K562 (cell line): ENCODE data around the gene FHIT. TPM values are rescaled to one million over a fixed set of nuclear protein-coding genes. Genes with fewer than 3 reads are reported as not detected.

Source experiments
- ATAC-seq: fragments of 200-7000 bp; cut with Tn5 transposase; 3 replicates; pipeline ENCODE4 v1.9.1; 2020; ENCODE audit warnings: moderate library complexity
- BruUV-seq: library from RNA; stranded (reverse); fragments of 400-500 nt; replicated peaks from 2 replicates; lab custom pipeline; 2021; lab: Mats Ljungman, UMichigan
- CTCF ChIA-PET: fragments of 300-600 bp; formaldehyde crosslinking; extraction: SDS; loops from one replicate; lab custom pipeline; 2021; ENCODE audit warnings: low intra/inter-chr PET ratio; lab: Yijun Ruan, JAX
- POLR2A ChIA-PET: fragments of 300-600, 350-650 bp; sonication (Branson Sonifier 250); formaldehyde crosslinking; extraction: SDS; loops from one replicate; lab custom pipeline; 2021; ENCODE audit warnings: antibody characterized with exemption, inconsistent platforms; lab: Yijun Ruan, JAX
- DNase-seq, 4 experiments: peaks; one replicate each; pipeline versions ENCODE4 v3.0.0 to v3.0.0-alpha.2; 2011 to 2018; ENCODE audit warnings: low spot score in 3 of 4, mixed read lengths in 3 of 4; ENCODE audit errors: extremely low read depth in 1 of 4
- FAIRE-seq: peaks from 2 replicates; lab custom pipeline; 2011; peaks lifted over from hg19 to GRCh38; lab: Jason Lieb, UNC
- H2AFZ ChIP-seq: 2 replicates; pipeline ENCODE4 v1.6.0; 2011; ENCODE audit warnings: low read depth, low read length, control low read depth, inconsistent platforms
- H3K27ac ChIP-seq: fragments of 200-600 bp; 3 replicates; pipeline ENCODE4 v1.8.0; 2011; ENCODE audit warnings: low read depth, mild to moderate bottlenecking, control low read depth, inconsistent platforms, low read length, moderate library complexity, mixed read lengths; ENCODE audit errors: extremely low read depth
- H3K27me3 ChIP-seq, 2 experiments: fragments of 300-600 bp in 1 of 2; 2 replicates in 1 of 2; 3 replicates in 1 of 2; pipeline versions ENCODE4 v1.6.0 to v1.8.0; 2011; ENCODE audit warnings: inconsistent platforms in 2 of 2, low read length in 2 of 2, mild to moderate bottlenecking in 1 of 2, mixed read lengths in 1 of 2, moderate library complexity in 1 of 2; ENCODE audit not compliant: control insufficient read depth in 2 of 2, insufficient read depth in 2 of 2
- H3K36me3 ChIP-seq: fragments of 300-600 bp; 3 replicates; pipeline ENCODE4 v1.8.0; 2011; ENCODE audit warnings: mild to moderate bottlenecking, low read length, inconsistent platforms; ENCODE audit not compliant: control insufficient read depth, insufficient read depth
- H3K4me1 ChIP-seq, 2 experiments: fragments of 200-600 bp in 1 of 2; replicated peaks in 1 of 2; 2 replicates in 1 of 2; 3 replicates in 1 of 2; pipeline versions ENCODE4 v1.5.1 to v1.8.0; 2011; ENCODE audit warnings: inconsistent platforms in 2 of 2, low read length in 2 of 2, mild to moderate bottlenecking in 1 of 2, mixed read lengths in 1 of 2, moderate library complexity in 1 of 2; ENCODE audit not compliant: control insufficient read depth in 2 of 2, insufficient read depth in 2 of 2
- H3K4me2 ChIP-seq: 2 replicates; pipeline ENCODE4 v1.6.1; 2011; ENCODE audit warnings: low read length, control low read depth, inconsistent platforms, mixed read lengths; ENCODE audit not compliant: insufficient read depth
- H3K4me3 ChIP-seq: fragments of 200-600 bp; sonication (generic), shearing (Covaris generic); 2 replicates; pipeline ENCODE4 v1.5.1; 2016; ENCODE audit warnings: control low read depth, inconsistent platforms
- H3K79me2 ChIP-seq: fragments of 200-600 bp; 3 replicates; pipeline ENCODE4 v1.8.0; 2011; ENCODE audit warnings: low read length, inconsistent platforms; ENCODE audit not compliant: control insufficient read depth, insufficient read depth
- H3K9ac ChIP-seq, 2 experiments: 2 replicates each; pipeline versions ENCODE4 v1.6.0 to v1.6.1; 2011; ENCODE audit warnings: low read depth in 2 of 2, low read length in 2 of 2, control low read depth in 1 of 2, inconsistent platforms in 1 of 2, mild to moderate bottlenecking in 1 of 2, mixed read lengths in 1 of 2; ENCODE audit not compliant: insufficient read depth in 1 of 2
- H3K9me1 ChIP-seq: one replicate; pipeline ENCODE4 v1.6.0; 2011; ENCODE audit warnings: inconsistent platforms, mild to moderate bottlenecking, low read length, moderate library complexity; ENCODE audit not compliant: control insufficient read depth, insufficient read depth
- H3K9me3 ChIP-seq: replicated peaks from 2 replicates; pipeline ENCODE4 v1.5.1; 2011; ENCODE audit warnings: low read depth, low read length, inconsistent platforms; ENCODE audit not compliant: control insufficient read depth, insufficient read depth
- H4K20me1 ChIP-seq: replicated peaks from 2 replicates; pipeline ENCODE4 v1.6.1; 2011; ENCODE audit warnings: low read length, inconsistent platforms, mixed read lengths; ENCODE audit not compliant: control insufficient read depth, insufficient read depth
- CAMTA2 ChIP-seq: fragments of 250-450 bp; sonication (Bioruptor Pico); conservative IDR thresholded peaks from 2 replicates; pipeline ENCODE4 v1.5.1; 2022
- CC2D1A ChIP-seq: fragments of 450-650 bp; IDR thresholded peaks from 2 replicates; pipeline ENCODE4 v1.6.1; 2017; ENCODE audit warnings: mild to moderate bottlenecking
- E4F1 ChIP-seq: fragments of 250-450 bp; sonication (Bioruptor Pico); IDR thresholded peaks from 2 replicates; pipeline ENCODE4 v1.5.0; 2021; ENCODE audit warnings: mild to moderate bottlenecking, borderline replicate concordance
- ETV6 ChIP-seq, 3 experiments: fragments of 150-350 bp in 1 of 3; sonication (generic) in 1 of 3; formaldehyde crosslinking in 1 of 3; IDR thresholded peaks; 2 replicates each; pipeline versions ENCODE4 v1.6.1 to v1.8.0; 2014 to 2022; ENCODE audit warnings: borderline replicate concordance in 2 of 3, low read depth in 2 of 3, antibody characterized with exemption in 1 of 3, low read length in 1 of 3, mild to moderate bottlenecking in 1 of 3, missing genetic modification reagents in 1 of 3
- GABPA ChIP-seq: fragments of 200-800 bp; sonication (Bioruptor generic); conservative IDR thresholded peaks from 2 replicates; pipeline ENCODE4 v1.6.1; 2016; ENCODE audit warnings: low read depth, missing genetic modification characterization, missing compliant biosample characterization
- HMGN3 ChIP-seq: IDR thresholded peaks from 2 replicates; pipeline ENCODE4 v1.6.1; 2011; ENCODE audit warnings: borderline replicate concordance, low read depth, mild to moderate bottlenecking, mixed read lengths, low read length; ENCODE audit not compliant: insufficient read length; ENCODE audit errors: extremely low read depth
- MCM2 ChIP-seq: fragments of 450-650 bp; IDR thresholded peaks from 2 replicates; pipeline ENCODE4 v1.6.1; 2017; ENCODE audit warnings: low read depth, mild to moderate bottlenecking
- PTBP1 ChIP-seq: fragments of 200-400 bp; formaldehyde crosslinking; IDR thresholded peaks from 2 replicates; pipeline ENCODE4 v1.6.1; 2017; ENCODE audit warnings: low read depth, low read length
- SMC3 ChIP-seq: conservative IDR thresholded peaks from 2 replicates; pipeline ENCODE4 v1.6.1; 2011; ENCODE audit warnings: low read depth, low read length, improper control_type of control experiment; ENCODE audit not compliant: insufficient read depth
- ZNF79 ChIP-seq: fragments of 250-450 bp; sonication (Bioruptor Pico); IDR thresholded peaks from 2 replicates; pipeline ENCODE4 v1.4.0; 2020; ENCODE audit warnings: low read depth, mild to moderate bottlenecking, moderate library complexity
- WGBS: fragments of 100-300 bp; shearing (Covaris generic); methylation state at CpG from one replicate; pipeline ENCODE4 v1.1.6; 2016; ENCODE audit warnings: low coverage, mixed read lengths; ENCODE audit not compliant: insufficient coverage; ENCODE audit errors: missing lambda C conversion rate; 5-methylcytosine and 5-hydroxymethylcytosine counted together
- in situ Hi-C: fragments of 300-500 bp; cut with MboI; formaldehyde crosslinking; loops from 4 replicates; pipeline ENCODE4 v1.15.0; 2018; ENCODE audit warnings: inconsistent platforms, mixed read lengths
- intact Hi-C: fragments of 100-400 bp; cut with micrococcal nuclease; formaldehyde crosslinking; loops from 2 replicates; pipeline ENCODE4 v1.14.2; 2022
- polyA plus RNA-seq, 8 experiments: library from polyadenylated mRNA; depleted of rRNA in 4 of 8; stranded (reverse) in 5 of 8; unstranded in 3 of 8; fragments of >200 nt; fragmentation: Nextera tagmentation in 2 of 8; fragmentation: Illumina TruSeq in 1 of 8; extraction: Ambion mirVana in 2 of 8; extraction: Trizol in 1 of 8; gene quantifications; 2 replicates each; pipeline versions ENCODE4 v1.2.1 to v1.2.3, GENCODE V29; 2011 to 2014; ENCODE audit warnings: inconsistent platforms in 1 of 8, missing spikeins in 1 of 8
- total RNA-seq, 7 experiments: library from RNA; depleted of rRNA in 6 of 7; stranded (reverse); fragments of >200 nt in 6 of 7; fragmentation: Illumina TruSeq in 2 of 7; extraction: Trizol in 2 of 7; gene quantifications; 2 replicates each; pipeline versions ENCODE4 v1.2.1 to v1.2.3, GENCODE V29; 2011 to 2021; ENCODE audit warnings: low replicate concordance in 1 of 7
- TF ChIP-seq, protein P1 (sequence below): fragments of 250-450 bp; sonication (Bioruptor Pico); IDR thresholded peaks from 2 replicates; pipeline ENCODE4 v1.5.0; 2021; ENCODE audit warnings: mild to moderate bottlenecking, moderate library complexity
- TF ChIP-seq, protein P2 (sequence below): fragments of 250-450 bp; sonication (Bioruptor Pico); IDR thresholded peaks from 2 replicates; pipeline ENCODE4 v1.5.0; 2020; ENCODE audit warnings: mild to moderate bottlenecking, borderline replicate concordance

The FHIT gene
- total and polyA plus RNA-seq, 9 of the 15 experiments (the other 6 are each of a cell fraction or from before 2014, with no cell fraction given): 1.7 to 9.1 (median 4.3) TPM

GRCh38 chr3:60101621-60102020 lies 1149.6 kb downstream of the FHIT start (continued):
- TF ChIP-seq, protein P1, sequence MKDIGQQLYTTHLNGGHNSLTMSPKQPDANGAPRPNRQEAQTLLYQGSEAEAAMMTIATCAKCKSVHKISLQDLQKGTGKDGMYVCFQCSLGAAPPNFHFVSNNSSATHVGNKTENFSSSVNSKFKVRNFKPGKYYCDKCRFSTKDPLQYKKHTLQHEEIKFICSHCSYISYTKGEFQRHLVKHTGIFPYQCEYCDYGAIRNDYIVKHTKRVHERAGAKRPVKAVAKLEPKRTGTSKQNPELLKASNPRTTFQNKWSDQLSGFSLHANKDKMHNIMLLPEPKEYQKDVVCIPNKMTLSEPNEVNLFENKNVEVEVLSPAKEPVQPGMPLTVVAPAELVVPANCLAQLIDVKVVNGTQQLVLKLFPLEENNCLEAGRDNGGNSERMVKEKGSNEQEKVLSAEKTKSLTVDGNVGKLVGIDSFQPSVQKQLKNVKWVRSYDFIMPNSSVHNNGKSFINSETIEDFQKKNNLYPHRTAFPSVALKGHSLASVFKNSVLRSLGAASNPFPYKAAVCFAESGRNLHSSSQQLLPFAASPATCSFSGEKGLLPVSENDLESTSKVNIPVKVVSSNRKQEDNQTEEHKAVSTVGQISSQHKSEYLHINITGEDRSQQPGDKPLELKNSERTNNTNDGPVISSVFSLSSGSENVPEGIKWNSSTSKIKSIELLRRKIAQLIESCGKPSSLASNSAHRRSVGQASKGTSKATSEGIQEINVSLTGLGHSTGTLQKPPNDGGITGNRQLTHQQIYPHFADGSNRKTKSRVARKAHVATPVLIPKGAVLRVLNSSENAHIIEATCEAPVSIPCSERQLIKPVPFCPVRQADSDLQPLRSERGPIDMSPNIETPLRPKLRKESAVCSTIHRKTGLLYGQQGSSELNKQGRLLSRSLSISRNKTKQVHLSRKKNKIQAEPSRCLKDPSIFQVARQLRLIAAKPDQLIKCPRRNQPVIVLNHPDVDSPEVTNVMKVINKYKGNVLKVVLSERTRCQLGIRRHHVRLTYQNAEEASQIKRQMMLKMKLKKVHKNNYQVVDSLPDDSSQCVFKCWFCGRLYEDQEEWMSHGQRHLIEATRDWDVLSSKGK (CRISPR knock-in tag): no peak

- no peak for DNase-seq
- Histone ChIP-seq H3K9me1 (no peaks in the 10 kb centered on the region), H4K20me1 (no peaks in the 10 kb centered on the region), H2AFZ (no peak overlapping the region), H3K27me3 (no peaks in the 10 kb centered on the region), H3K36me3 (no peaks in the 10 kb centered on the region), H3K9ac (no peak overlapping the region), H3K79me2 (no peaks in the 10 kb centered on the region), H3K9me3 (no peaks in the 10 kb centered on the region), H3K27ac (no peak overlapping the region), H3K4me2 (no peak overlapping the region), H3K4me3 (no peak overlapping the region), H3K4me1 (peaks cover 0 to 10% of the 10 kb centered on the region in 2 experiments; a peak in 3 of 5 replicates)
- no peak for ATAC-seq
- ChIA-PET POLR2A (no interaction called here), CTCF (no interaction called here)
- intact Hi-C loops: no loop called here
- WGBS: 73% methylated on average over 5 of the region's 5 CpGs
- FAIRE-seq: no peak
- BruUV-seq: no TSS peak
- in situ Hi-C loops: no loop called here
- TF ChIP-seq MCM2 (no peak), PTBP1 (no peak), SMC3 (no peak), CAMTA2 (CRISPR knock-in tag) (no peak), E4F1 (no peak), HMGN3 (no peak), GABPA (tag) (no peak), CC2D1A (no peak), ZNF79 (CRISPR knock-in tag) (no peak), ETV6 (IDR thresholded peaks at IDR 0.05; ENCODE audit: borderline replicate concordance in 1 of 2, low read depth in 2 of 2, low read length in 1 of 2) (no peak), ETV6 (CRISPR knock-in tag; IDR thresholded peaks at IDR 0.05; ENCODE audit: borderline replicate concordance) (no peak)
- TF ChIP-seq, protein P2, sequence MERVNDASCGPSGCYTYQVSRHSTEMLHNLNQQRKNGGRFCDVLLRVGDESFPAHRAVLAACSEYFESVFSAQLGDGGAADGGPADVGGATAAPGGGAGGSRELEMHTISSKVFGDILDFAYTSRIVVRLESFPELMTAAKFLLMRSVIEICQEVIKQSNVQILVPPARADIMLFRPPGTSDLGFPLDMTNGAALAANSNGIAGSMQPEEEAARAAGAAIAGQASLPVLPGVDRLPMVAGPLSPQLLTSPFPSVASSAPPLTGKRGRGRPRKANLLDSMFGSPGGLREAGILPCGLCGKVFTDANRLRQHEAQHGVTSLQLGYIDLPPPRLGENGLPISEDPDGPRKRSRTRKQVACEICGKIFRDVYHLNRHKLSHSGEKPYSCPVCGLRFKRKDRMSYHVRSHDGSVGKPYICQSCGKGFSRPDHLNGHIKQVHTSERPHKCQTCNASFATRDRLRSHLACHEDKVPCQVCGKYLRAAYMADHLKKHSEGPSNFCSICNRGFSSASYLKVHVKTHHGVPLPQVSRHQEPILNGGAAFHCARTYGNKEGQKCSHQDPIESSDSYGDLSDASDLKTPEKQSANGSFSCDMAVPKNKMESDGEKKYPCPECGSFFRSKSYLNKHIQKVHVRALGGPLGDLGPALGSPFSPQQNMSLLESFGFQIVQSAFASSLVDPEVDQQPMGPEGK (CRISPR knock-in tag): no peak
These were observed 1154.8 kb downstream of the FHIT start for GRCh38 chr3:60096403-60096802.
